HG03520 (cell line): ENCODE measurements around the gene FHIT.

ENCODE experiments used
- ATAC-seq: cut with Tn5 transposase; IDR thresholded peaks from one replicate; pipeline ENCODE4 v1.9.1; 2021; ENCODE audit warnings: mild to moderate bottlenecking, moderate library complexity; ENCODE audit not compliant: unreplicated experiment

The FHIT gene

GRCh38 chr3:60388731-60389130 lies 862.5 kb downstream of the FHIT start:
- no peak for ATAC-seq

DNA sequence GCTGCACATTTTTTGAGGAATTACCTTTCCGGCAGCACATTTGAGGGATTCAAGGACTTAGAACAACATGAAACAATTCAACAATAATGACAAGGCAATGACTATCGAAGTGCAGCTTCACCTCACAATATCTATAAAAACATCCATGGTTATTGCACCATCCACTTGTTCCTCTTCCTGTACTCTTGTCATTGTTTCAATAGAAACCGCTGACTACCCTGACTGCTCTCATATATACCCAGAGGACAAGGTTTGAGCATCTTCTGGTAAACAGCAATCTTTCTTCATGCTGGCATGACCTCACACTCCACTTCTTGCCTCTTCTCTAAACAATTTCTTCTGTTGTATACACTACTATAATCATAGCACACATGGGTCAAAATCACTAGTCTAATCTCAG lies 864.9 kb downstream of the FHIT start:
- ATAC-seq: no peak

GRCh38 chr3:60384341-60384740 lies 866.9 kb downstream of the FHIT start:
- ATAC-seq: no peak

DNA sequence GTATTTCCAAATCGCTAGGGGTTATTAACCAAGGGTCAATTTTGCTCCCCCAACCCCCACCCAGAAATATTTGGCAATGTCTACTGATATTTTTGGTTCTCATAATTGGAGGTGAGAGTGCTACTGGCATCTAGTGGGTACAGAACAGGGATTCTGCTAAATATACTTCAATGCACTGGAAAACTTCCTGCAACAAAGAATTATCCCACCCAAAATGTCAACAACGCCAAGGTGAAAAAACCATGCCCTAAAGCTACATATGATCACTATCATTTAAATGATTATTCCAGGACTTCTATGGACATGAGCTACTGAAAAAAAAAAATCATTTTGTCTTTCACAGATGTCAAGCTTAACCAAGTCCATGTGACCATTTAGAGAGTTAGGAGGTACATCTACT lies 867.9 kb downstream of the FHIT start:
- no peak for ATAC-seq

DNA sequence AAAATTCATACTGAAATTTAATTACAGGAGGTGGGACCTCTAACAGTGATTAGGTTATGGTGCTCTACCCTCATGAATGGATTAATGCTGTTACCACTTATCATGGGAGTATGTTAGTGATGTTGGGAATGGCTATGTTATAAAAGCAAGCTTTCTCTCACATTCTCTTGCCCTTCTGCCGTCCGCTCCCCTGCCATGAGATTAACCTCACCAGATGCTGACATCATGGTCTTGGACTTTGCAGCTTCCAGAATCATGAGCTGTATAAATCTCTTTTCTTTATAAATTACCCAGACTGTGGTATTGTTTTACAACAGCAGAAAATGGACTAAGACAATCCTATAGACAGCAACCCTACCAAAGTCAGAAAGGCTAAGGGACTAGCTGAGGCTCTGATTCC lies 884.8 kb downstream of the FHIT start:
- ATAC-seq: no peak

- ATAC-seq: no peak
These were observed 885.9 kb downstream of the FHIT start for GRCh38 chr3:60365360-60365759.

- ATAC-seq: no peak
These were observed 886.8 kb downstream of the FHIT start for GRCh38 chr3:60364475-60364874.

- no peak for ATAC-seq
These were observed 887.4 kb downstream of the FHIT start for GRCh38 chr3:60363817-60364216.

DNA sequence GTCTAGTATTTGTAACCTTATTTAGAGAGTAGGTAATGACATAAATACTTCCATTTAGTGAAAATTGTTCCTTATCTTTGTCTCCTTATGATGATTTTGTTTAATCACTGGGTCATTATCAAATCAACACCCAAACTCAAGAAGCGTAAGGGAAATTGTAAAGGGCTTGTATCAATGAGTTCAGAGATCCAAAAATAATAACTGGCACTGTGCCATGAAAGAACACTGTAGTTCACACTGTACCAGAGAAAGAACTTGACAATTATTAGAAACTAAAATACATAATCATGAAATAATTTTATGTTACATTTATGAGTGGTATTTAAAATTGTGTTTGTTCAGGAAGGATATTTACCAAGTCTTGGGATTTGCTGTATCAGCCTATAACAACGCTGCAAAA lies 895.4 kb downstream of the FHIT start:
- no peak for ATAC-seq

- no peak for ATAC-seq
These were observed 899.8 kb downstream of the FHIT start for GRCh38 chr3:60351481-60351880.

DNA sequence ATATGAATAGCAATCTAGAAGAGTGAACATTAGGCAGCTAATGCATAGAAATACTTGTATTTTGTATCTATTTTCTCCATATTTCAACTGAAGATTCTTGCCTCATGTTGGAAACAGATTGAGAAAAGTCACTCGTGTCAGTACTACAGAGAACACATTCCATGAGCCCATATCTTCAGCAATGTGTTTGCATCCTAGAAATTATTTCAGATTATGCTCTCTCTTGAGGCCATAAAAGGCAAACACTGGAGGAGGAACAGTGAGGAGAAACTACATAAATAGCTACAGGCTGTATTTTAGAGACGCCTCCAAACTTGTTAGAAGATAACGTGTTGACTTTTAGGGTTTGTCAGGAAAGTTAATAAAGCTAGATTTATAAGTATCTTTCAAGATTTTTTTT lies 906.9 kb downstream of the FHIT start:
- ATAC-seq: no peak

DNA sequence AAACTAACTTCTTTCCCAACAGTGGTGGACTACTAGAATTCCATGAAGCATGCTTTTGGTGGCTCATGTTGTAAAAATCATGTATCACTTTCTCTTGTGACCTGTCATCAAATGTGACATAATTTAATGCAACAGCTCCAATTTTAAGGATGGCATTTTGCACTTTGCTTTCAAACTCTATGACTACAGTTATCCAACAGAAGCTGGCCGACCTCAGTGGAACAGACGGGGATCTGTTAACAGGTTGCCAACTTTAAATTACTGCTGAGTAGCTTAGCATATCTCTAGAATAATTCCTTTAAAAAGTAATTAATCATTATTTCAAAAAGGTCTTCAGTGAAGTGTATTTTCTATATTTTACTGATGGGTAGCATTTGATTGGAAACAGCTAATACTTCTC lies 907.4 kb downstream of the FHIT start:
- ATAC-seq: no peak

GRCh38 chr3:60339304-60339703 lies 911.9 kb downstream of the FHIT start:
- ATAC-seq: no peak

GRCh38 chr3:60337421-60337820 lies 913.8 kb downstream of the FHIT start:
- no peak for ATAC-seq

- ATAC-seq: no peak
These were observed 915.2 kb downstream of the FHIT start for GRCh38 chr3:60336061-60336460.

DNA sequence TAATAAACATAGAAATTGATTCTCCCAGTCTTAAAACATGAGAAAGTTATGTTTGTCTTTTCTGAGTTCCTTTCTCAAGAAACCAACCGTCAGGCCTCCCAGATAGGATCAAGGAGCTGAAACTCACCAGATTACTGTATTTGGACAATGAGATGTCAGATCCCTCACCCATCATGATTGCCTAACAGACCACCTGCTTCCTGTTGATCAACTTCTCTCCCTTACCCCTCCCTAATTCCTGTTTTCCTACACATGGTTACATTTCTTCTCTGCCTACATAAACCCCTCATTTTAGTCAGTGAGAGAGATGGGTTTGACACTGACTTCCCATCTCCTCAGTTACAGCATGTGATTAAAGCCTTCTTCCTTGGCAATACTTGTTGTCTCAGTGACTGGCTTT lies 917.5 kb downstream of the FHIT start:
- ATAC-seq: no peak

GRCh38 chr3:60330107-60330506 lies 921.1 kb downstream of the FHIT start:
- ATAC-seq: no peak

DNA sequence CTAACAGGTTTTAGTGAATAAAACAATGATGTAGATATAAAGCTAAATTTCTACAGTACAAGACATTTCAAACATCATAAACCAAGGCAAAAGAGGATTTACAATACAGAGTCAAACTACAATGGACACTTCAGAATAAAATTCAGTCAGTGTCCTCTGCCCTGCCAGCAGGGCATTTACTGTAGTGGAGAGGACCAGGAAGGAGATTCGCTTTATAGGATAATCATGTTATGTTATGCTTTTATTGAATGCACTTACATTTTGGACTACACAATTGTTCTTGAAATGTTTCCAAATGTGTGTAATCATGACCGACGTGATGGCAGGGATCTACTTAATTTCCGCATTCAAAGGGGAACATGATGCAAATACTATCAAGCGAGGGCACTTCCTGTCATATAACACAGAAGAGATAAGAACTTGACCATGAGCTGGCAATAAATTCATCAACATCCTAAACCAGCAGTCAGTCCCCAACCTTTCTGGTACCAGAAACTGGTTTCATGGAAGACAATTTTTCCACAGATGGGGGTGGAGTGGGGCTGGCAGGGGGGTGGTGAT lies 925.6 kb downstream of the FHIT start:
- ATAC-seq: no peak

- ATAC-seq: no peak
These were observed 927.6 kb downstream of the FHIT start for GRCh38 chr3:60323651-60324050.

- ATAC-seq: no peak
These were observed 928.1 kb downstream of the FHIT start for GRCh38 chr3:60323180-60323579.

- ATAC-seq: no peak
These were observed 928.9 kb downstream of the FHIT start for GRCh38 chr3:60322298-60322856.

DNA sequence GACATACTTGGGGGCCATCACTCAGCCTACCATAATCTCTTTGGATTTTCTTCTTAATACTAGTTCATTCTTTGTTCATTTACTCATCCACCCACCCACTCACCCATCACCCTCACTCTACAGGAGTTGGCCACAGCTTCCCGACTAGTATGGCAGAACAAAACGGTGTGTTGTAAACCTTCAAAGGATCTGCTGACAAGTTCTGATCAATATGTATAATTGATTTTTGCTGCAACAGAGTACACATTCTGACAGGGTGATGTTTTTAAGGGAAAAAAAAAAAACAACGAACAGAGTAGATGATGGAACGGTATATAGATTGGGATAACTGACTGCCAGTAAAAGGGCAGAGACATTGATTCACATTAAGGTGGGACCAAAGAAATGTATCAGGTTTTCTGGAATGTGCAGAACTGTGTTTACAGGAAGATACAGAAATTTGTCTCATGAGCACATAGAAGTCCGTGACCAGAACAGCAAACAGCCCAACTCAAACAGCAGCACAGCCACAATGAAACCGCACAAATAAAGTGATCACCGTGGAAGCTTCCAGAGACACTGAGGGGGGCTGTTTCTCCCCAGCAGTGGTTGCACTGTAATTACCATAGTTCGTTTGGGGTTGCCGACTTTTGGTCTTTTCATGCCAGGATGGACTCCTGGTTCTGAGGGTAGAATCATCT lies 931.9 kb downstream of the FHIT start:
- ATAC-seq: no peak
